Suppressor macrophage treated with lipopolysaccharide for 1 hour (primary cell): ENCODE data around the gene ZC3H8.

Source experiments
- DNase-seq, 3 donors: peaks; one replicate each; pipeline ENCODE4 v3.0.0-alpha.2; 2020 to 2022

Gene ZC3H8

GRCh38 chr2:112162956-112163355 lies 91.9 kb downstream of the ZC3H8 start:
- no peak for DNase-seq

DNA sequence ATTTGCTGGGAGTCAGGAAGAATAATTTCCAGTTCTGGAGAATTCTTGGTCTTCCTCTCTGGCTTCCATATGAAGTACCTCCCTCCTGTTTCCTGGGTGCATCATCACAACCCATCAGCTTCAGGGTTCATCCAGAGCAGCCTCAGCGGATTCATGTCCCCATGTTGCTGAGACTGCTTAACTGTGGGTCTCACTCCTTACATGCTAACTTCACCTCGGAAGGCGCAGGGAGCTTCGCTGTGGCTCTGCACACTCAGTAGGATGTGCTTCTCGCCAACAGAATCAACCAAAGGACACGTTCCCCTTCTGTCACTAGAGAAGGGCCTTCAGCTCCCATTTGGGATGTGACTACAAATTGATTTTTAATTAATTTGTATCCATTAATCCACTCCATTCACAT lies 92.5 kb downstream of the ZC3H8 start:
- no peak for DNase-seq
